Stimulated activated CD8-positive, alpha-beta memory T cell treated with anti-CD3 and anti-CD28 coated beads, Interleukin-12 subunit alpha, Interleukin-12 subunit beta, amount 100 ng/mL, for 24 hours (primary cell): ENCODE results near the gene IL17RD.

ENCODE experiments used
- DNase-seq: peaks from one replicate; pipeline ENCODE4 v3.0.0-alpha.2; 2020; ENCODE audit errors: extremely low read depth

Gene IL17RD

GRCh38 chr3:57130571-57131209 lies 34.5 kb downstream of the IL17RD start:
- DNase-seq: no peak

GRCh38 chr3:57128826-57129667 lies 36.1 kb downstream of the IL17RD start:
- DNase-seq: no peak

GRCh38 chr3:57127891-57128518 lies 37.1 kb downstream of the IL17RD start:
- DNase-seq: no peak

GRCh38 chr3:57126244-57126643 lies 38.9 kb downstream of the IL17RD start:
- no peak for DNase-seq

GRCh38 chr3:57120451-57121174 lies 44.5 kb downstream of the IL17RD start:
- DNase-seq: no peak

- DNase-seq: no peak
These were observed 45.1 kb downstream of the IL17RD start for GRCh38 chr3:57120040-57120439.

- no peak for DNase-seq
These were observed 46.9 kb downstream of the IL17RD start for GRCh38 chr3:57118254-57118653.

GRCh38 chr3:57116501-57116900 lies 48.7 kb downstream of the IL17RD start:
- no peak for DNase-seq

GRCh38 chr3:57112206-57112605 lies 52.9 kb downstream of the IL17RD start:
- no peak for DNase-seq

- DNase-seq: no peak
These were observed 54.4 kb downstream of the IL17RD start for GRCh38 chr3:57110798-57111197.

- DNase-seq: no peak
These were observed 54.9 kb downstream of the IL17RD start for GRCh38 chr3:57110214-57110613.

- no peak for DNase-seq
These were observed 55.5 kb downstream of the IL17RD start for GRCh38 chr3:57109437-57110199.

- no peak for DNase-seq
These were observed 56.5 kb downstream of the IL17RD start for GRCh38 chr3:57108684-57109083.

- DNase-seq: no peak
These were observed 59.6 kb downstream of the IL17RD start for GRCh38 chr3:57105585-57105984.

GRCh38 chr3:57100046-57100695 lies 65.0 kb downstream of the IL17RD start:
- DNase-seq: peak; percentile 24

GRCh38 chr3:57098418-57099310 lies 66.5 kb downstream of the IL17RD start:
- DNase-seq: no peak

- DNase-seq: no peak
These were observed 67.6 kb downstream of the IL17RD start for GRCh38 chr3:57097536-57097935.

GRCh38 chr3:57095363-57095762 lies 69.8 kb downstream of the IL17RD start:
- DNase-seq: no peak

GRCh38 chr3:57094575-57094974 lies 70.6 kb downstream of the IL17RD start:
- DNase-seq: no peak
